ENCODE measurements around the gene DUOXA1.
"Not testable (repeated sequence)": the region's sequence is repeated elsewhere in the genome, so short reads cannot be mapped to it uniquely, and the experiment has no call there.

Gene DUOXA1

DNA sequence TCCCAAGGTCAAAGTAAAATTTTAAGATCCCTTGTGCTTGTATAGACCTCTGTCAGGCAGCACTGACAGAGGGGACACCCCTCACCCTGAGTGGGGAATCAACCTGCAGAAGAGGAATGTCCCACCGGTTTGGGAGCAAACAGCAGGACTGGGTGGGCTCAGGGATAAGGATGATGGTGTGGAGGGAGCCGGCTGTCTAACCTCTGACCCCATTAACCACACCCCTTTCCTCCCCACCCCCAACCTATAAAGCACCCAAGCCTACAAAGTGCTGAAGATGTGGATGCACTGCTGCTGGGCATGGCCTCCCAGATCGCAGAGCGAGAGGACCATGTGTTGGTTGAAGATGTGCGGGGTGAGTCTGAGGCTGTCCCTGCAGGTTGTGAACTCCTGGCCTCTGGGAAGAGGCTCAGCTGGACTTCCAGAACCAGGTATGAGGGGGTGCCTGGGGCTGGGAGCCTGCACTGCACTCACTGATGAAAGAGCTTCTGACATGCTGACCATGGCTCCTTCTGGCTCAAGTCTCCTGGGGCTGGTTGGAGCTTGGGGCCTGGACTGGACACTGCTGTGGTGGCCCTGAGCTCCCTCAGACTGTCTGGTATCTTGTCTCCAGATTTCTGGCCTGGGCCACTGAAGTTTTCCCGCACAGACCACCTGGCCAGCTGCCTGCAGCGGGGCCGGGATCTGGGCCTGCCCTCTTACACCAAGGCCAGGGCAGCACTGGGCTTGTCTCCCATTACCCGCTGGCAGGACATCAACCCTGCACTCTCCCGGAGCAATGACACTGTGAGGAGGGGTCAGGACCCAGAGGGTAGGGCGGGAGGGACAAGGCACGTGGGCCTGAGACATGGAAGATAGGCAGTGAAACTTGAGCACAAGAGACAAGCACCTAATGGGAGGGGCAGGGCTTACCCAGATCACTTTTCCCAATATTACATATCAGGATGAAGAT is 9.4 kb upstream of the DUOXA1 start:
- no peak for TF ChIP-seq CTCF (IDR thresholded peaks at IDR 0.05; ENCODE audit: insufficient read depth, missing control alignments)
- no peak for DNase-seq (ENCODE audit: insufficient read length, low spot score)
- FAIRE-seq = no peak

DNA sequence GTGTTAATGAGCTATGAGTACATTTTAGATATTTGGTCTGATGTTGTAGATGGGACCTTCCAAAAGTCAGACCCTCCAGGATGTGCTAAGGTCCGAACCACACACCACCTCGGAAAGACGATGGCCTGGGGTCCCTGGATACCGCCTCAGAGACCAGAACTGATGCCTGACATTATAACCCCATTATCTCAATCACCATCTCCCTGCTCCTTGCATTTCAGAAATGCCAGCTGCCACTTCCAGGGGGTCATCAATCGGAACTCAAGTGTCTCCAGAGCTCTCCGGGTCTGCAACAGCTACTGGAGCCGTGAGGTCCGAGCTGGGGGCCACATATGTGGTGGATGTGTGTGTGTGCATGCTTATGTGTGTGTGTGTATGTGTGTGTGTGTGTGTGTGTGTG is 8.0 kb upstream of the DUOXA1 start:
- no peak for FAIRE-seq
- TF ChIP-seq CTCF (IDR thresholded peaks at IDR 0.05; ENCODE audit: insufficient read depth, missing control alignments) = no peak
- DNase-seq (ENCODE audit: insufficient read length, low spot score) = no peak

DNA sequence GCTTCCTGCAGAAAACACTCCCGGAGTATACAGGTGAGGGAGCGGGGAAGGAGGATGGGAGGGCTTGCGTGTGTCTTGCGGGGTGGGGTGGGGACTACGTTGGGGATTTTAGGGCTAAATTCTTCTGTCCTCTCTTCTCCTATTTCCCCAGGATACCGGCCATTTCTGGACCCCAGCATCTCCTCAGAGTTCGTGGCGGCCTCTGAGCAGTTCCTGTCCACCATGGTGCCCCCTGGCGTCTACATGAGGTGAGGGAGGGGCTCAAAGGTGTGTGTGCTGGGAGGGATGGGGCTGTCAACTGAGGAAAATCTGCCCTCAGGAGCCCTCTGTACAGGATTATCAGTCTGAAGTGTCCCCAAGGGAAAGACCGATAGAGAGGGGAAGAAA is 6.7 kb upstream of the DUOXA1 start:
- no peak for FAIRE-seq

GRCh38 chr15:45135705-45136377 is 6.2 kb upstream of the DUOXA1 start:
- not testable (repeated sequence) for DNase-seq (ENCODE audit: insufficient read length, low spot score); FAIRE-seq

More for the DNA sequence above, 6.7 kb upstream of the DUOXA1 start:
- no peak for DNase-seq (ENCODE audit: insufficient read length, low spot score)
- TF ChIP-seq CTCF (IDR thresholded peaks at IDR 0.05; ENCODE audit: insufficient read depth, missing control alignments) = peak; percentile 14

DNA sequence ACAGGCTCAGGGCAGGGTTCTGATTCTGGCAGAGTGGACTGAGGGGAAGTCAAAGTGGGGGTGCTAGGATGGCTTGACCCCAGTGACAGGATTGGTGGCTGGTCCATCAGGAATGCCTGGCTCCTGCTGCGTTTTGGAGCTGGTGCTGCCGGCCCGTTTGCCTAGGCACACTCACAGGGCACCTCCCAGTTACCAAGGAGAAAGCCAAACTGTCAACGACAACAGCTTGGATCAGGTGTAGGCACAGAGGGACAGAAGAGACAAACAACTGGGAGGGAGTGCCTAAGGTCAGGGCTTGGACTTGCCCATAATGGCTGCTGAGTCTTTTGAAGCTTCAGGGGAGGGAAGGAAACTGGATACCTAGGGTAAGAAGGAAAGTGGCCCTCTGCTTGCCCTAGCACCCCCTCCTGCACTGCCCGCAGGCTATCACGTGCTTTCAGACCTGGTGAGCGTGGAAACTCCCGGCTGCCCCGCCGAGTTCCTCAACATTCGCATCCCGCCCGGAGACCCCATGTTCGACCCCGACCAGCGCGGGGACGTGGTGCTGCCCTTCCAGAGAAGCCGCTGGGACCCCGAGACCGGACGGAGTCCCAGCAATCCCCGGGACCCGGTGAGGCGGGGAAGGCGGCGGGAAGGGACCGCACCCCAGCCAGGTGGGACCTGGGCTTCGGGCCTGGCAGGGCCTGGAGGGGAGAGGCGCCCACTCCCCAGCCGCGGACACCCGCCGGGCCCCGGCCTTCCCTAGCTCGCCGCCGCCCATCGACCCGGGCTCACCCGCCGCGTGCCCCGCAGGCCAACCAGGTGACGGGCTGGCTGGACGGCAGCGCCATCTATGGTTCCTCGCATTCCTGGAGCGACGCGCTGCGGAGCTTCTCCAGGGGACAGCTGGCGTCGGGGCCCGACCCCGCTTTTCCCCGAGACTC is 5.3 kb upstream of the DUOXA1 start:
- no peak for TF ChIP-seq CTCF (IDR thresholded peaks at IDR 0.05; ENCODE audit: insufficient read depth, missing control alignments)
- FAIRE-seq = no peak
- no peak for DNase-seq (ENCODE audit: insufficient read length, low spot score)

DNA sequence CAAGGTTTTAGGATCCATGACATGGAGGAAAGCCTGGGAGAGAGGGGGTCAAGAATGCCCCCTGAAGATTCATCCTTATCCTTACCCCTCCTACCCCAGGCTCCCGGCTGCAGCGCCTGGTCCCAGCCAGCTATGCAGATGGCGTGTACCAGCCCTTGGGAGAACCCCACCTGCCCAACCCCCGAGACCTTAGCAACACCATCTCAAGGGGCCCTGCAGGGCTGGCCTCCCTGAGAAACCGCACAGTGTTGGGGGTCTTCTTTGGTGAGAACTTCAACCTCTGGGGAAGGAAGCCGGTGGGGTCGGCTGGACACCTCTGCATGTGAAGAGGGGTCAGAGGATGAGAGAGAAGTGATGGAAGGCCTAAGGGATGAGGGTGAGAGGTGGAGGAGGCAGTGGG is 4.4 kb upstream of the DUOXA1 start:
- DNase-seq (ENCODE audit: insufficient read length, low spot score) = no peak
- TF ChIP-seq CTCF (IDR thresholded peaks at IDR 0.05; ENCODE audit: insufficient read depth, missing control alignments) = no peak
- no peak for FAIRE-seq

- DNase-seq (ENCODE audit: insufficient read length, low spot score) = no peak
- no peak for FAIRE-seq
- no peak for TF ChIP-seq CTCF (IDR thresholded peaks at IDR 0.05; ENCODE audit: insufficient read depth, missing control alignments)
Observed at GRCh38 chr15:45133561-45133920, 3.9 kb upstream of the DUOXA1 start.
